ENCODE data around the gene F8A1. TPM values are rescaled to one million over a fixed set of nuclear protein-coding genes. Genes with fewer than 3 reads are reported as not detected.

Gene F8A1
- polyA plus RNA-seq, 3 donors, result 8.4 to 18.1 (median 9.5) TPM

Other genes with a start within 250 kb of the F8A1 start
- gene CTAG2, start 232.8 kb upstream of the F8A1 start, polyA plus RNA-seq (ENCODE audit: insufficient read length in 3 of 3), result not detected
- 1 to 10 TPM; 1.9 to 2.0 (median 1.9) TPM for gene GAB3, start 135.3 kb upstream of the F8A1 start, polyA plus RNA-seq (ENCODE audit: insufficient read length in 3 of 3)
- 10 to 100 TPM; 55.2 to 63.5 (median 58.3) TPM for gene DKC1, start 123.5 kb upstream of the F8A1 start, polyA plus RNA-seq (ENCODE audit: insufficient read length in 3 of 3)
- gene MPP1, start 80.9 kb upstream of the F8A1 start, polyA plus RNA-seq (ENCODE audit: insufficient read length in 3 of 3), result 10 to 100 TPM; 33.2 to 40.1 (median 35.6) TPM
- gene SMIM9, start 51.7 kb upstream of the F8A1 start, polyA plus RNA-seq (ENCODE audit: insufficient read length in 3 of 3), result not detected
- gene F8, start 136.4 kb downstream of the F8A1 start, polyA plus RNA-seq (ENCODE audit: insufficient read length in 3 of 3), result 10 to 100 TPM; 14.8 to 18.6 (median 18.2) TPM
- gene FUNDC2, start 140.5 kb downstream of the F8A1 start, polyA plus RNA-seq (ENCODE audit: insufficient read length in 3 of 3), result 100 to 1,000 TPM; 135 to 146 (median 137) TPM
- 1 to 10 TPM; 6.7 to 9.3 (median 6.7) TPM for gene CMC4, start 184.8 kb downstream of the F8A1 start, polyA plus RNA-seq (ENCODE audit: insufficient read length in 3 of 3)
- gene MTCP1, start 184.8 kb downstream of the F8A1 start, polyA plus RNA-seq (ENCODE audit: insufficient read length in 3 of 3), result 10 to 100 TPM; 21.4 to 27.3 (median 26.0) TPM
- 10 to 100 TPM; 29.5 to 30.6 (median 29.7) TPM for gene BRCC3, start 185.2 kb downstream of the F8A1 start, polyA plus RNA-seq (ENCODE audit: insufficient read length in 3 of 3)

Measured in right renal cortex interstitium (tissue), 3 donors.